Astrocyte of the spinal cord (primary cell): ENCODE results near the gene LTBP2.

Experiments used
- DNase-seq: peaks from one replicate; pipeline ENCODE4 v3.0.0; 2011; ENCODE audit warnings: low read depth, low spot score
- H3K4me3 ChIP-seq: 2 replicates; pipeline ENCODE4 v1.5.1; 2011; ENCODE audit warnings: low read depth, mild to moderate bottlenecking, low read length, moderate library complexity
- CTCF ChIP-seq: IDR thresholded peaks from 2 replicates; pipeline ENCODE4 v1.5.1; 2012; ENCODE audit warnings: low read depth, mild to moderate bottlenecking, low read length, inconsistent platforms
- in situ Hi-C: cut with HindIII; loops from 2 replicates; pipeline ENCODE4 v1.10.0; 2017; ENCODE audit warnings: low sequenced_read_pairs

Gene LTBP2

GRCh38 chr14:74551431-74552371, 60.3 kb downstream of the LTBP2 start:
- no peak for TF ChIP-seq CTCF
- no peak overlapping the region for H3K4me3 ChIP-seq
- in situ Hi-C loops, result no loop called here
- DNase-seq, result no peak

GRCh38 chr14:74551001-74551400, 61.0 kb downstream of the LTBP2 start:
- in situ Hi-C loops, result no loop called here
- TF ChIP-seq CTCF, result no peak
- DNase-seq, result no peak
- no peak overlapping the region for H3K4me3 ChIP-seq

- in situ Hi-C loops, result no loop called here
- no peak for TF ChIP-seq CTCF
- no peak overlapping the region for H3K4me3 ChIP-seq
- no peak for DNase-seq
These were observed 62.0 kb downstream of the LTBP2 start for GRCh38 chr14:74550071-74550470.

GRCh38 chr14:74549588-74549987, 62.4 kb downstream of the LTBP2 start:
- no peak for DNase-seq
- peak; percentile 41 for TF ChIP-seq CTCF
- in situ Hi-C loops, result no loop called here
- H3K4me3 ChIP-seq, result no peak overlapping the region

GRCh38 chr14:74548881-74549280, 63.2 kb downstream of the LTBP2 start:
- no peak for TF ChIP-seq CTCF

GRCh38 chr14:74547331-74547927, 64.6 kb downstream of the LTBP2 start:
- TF ChIP-seq CTCF, result no peak
- DNase-seq, result no peak

More at GRCh38 chr14:74548881-74549280, 63.2 kb downstream of the LTBP2 start:
- in situ Hi-C loops, result no loop called here
- DNase-seq, result no peak
- no peak overlapping the region for H3K4me3 ChIP-seq

More at GRCh38 chr14:74547331-74547927, 64.6 kb downstream of the LTBP2 start:
- in situ Hi-C loops, result no loop called here
- H3K4me3 ChIP-seq, result no peak overlapping the region
